GM21381 (cell line): ENCODE measurements around the gene PLPP2.
"Not testable (repeated sequence)": the region's sequence is repeated elsewhere in the genome, so short reads cannot be mapped to it uniquely, and the experiment has no call there.

Experiments
- ATAC-seq: cut with Tn5 transposase; IDR thresholded peaks from one replicate; pipeline ENCODE4 v1.9.1; 2021; ENCODE audit warnings: mild to moderate bottlenecking, moderate library complexity; ENCODE audit not compliant: unreplicated experiment

The PLPP2 gene

GRCh38 chr19:275000-275399 is 16.2 kb downstream of the PLPP2 start:
- ATAC-seq: no peak

- ATAC-seq: no peak
Measured at GRCh38 chr19:273393-273792, 17.8 kb downstream of the PLPP2 start.

- ATAC-seq: no peak
Measured at GRCh38 chr19:271856-272255, 19.3 kb downstream of the PLPP2 start.

GRCh38 chr19:270766-271318 is 20.4 kb downstream of the PLPP2 start:
- not testable (repeated sequence) for ATAC-seq

GRCh38 chr19:269241-269640 is 22.0 kb downstream of the PLPP2 start:
- no peak for ATAC-seq

GRCh38 chr19:262125-262524 is 29.1 kb downstream of the PLPP2 start:
- no peak for ATAC-seq

- not testable (repeated sequence) for ATAC-seq
Measured at GRCh38 chr19:256804-257203, 34.4 kb downstream of the PLPP2 start.

GRCh38 chr19:252421-253186 is 38.6 kb downstream of the PLPP2 start:
- ATAC-seq: not testable (repeated sequence)

GRCh38 chr19:246551-246950 is 44.7 kb downstream of the PLPP2 start:
- ATAC-seq: no peak

GRCh38 chr19:245900-246299 is 45.3 kb downstream of the PLPP2 start:
- not testable (repeated sequence) for ATAC-seq

GRCh38 chr19:245457-245856 is 45.7 kb downstream of the PLPP2 start:
- ATAC-seq: no peak
